T-helper 22 cell (primary cell): ENCODE measurements around the gene ACSBG1.
"Not testable (repeated sequence)": the region's sequence is repeated elsewhere in the genome, so short reads cannot be mapped to it uniquely, and the experiment has no call there.

Experiments
- DNase-seq: peaks from one replicate; pipeline ENCODE4 v3.0.0-alpha.2; 2020; ENCODE audit warnings: low read depth

ACSBG1 gene

GRCh38 chr15:78164010-78164409 lies 70.4 kb downstream of the ACSBG1 start:
- DNase-seq: no peak

DNA sequence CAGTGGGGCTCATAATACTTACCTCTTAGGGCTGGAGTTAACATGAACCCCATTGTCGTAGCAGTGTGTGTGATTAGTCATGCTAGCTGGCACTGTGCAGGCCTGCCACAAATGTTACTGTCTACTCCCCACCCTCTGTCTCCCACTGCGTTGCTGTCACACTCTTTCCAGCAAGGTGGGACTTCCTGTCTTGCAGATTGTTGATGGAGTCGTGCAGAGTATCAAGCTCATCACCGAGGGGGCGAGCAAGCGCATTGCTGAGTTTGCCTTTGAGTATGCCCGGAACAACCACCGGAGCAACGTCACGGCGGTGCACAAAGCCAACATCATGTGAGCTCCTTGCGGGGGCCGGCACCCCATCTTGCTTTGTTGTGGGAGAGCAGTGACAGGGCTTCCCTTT lies 72.3 kb downstream of the ACSBG1 start:
- DNase-seq: peak; percentile 17

GRCh38 chr15:78159395-78159794 lies 75.0 kb downstream of the ACSBG1 start:
- no peak for DNase-seq

DNA sequence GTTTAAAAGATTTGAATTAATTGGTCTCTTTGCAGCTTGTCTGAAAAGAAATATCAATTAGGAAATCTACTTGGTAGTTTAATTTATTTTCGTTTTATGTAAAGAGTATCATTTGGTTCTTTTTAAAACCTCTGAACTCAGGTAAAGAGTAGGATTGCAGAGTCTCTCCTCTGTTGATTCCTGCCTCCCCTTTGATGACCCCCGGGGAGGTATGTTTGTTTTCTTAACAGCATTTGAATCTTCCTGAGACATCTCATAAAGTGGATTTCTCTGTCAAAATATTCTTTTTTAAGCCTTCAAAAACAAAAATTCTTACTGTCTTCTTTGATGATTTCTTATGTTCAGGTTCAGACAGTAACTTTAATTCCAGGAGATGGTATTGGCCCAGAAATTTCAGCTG lies 77.2 kb downstream of the ACSBG1 start:
- DNase-seq: no peak

DNA sequence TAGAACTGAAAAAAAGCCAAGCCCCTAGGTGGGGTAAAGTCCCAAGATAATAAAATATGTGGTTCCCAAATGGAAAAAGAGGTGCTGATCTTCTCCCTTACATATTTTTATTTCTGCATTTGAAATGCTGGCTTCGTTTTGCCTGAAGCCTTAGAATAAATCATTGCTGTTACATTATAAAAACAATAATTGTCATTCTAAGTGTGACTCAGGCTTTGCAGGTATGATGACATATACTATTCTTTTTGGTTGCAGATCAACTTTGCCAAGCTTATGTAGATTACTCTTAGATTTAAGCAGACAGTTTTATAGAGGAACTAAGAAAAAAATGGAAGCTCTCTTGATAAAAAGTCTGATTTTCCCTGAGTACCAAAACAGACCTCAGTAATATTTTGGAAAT lies 77.7 kb downstream of the ACSBG1 start:
- DNase-seq: no peak

GRCh38 chr15:78155355-78155939 lies 78.9 kb downstream of the ACSBG1 start:
- DNase-seq: no peak

DNA sequence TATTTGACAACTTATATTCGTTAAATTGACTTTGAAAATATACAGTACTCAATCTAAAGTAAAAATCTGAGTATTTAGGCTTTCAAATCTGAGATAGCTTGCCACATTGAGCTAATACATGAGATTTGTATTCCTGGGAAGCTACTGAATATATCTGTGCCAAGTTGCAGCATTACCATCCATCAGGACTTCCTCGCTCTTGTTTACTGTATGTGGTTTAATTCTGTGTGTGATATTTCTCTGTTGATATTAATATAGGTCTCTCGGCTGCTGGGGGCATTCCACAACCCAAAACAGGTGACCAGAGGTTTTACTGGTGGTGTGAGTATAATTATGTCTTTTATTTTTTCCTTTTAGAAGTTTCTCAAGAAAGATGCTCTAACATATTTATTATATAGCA lies 79.4 kb downstream of the ACSBG1 start:
- no peak for DNase-seq

DNA sequence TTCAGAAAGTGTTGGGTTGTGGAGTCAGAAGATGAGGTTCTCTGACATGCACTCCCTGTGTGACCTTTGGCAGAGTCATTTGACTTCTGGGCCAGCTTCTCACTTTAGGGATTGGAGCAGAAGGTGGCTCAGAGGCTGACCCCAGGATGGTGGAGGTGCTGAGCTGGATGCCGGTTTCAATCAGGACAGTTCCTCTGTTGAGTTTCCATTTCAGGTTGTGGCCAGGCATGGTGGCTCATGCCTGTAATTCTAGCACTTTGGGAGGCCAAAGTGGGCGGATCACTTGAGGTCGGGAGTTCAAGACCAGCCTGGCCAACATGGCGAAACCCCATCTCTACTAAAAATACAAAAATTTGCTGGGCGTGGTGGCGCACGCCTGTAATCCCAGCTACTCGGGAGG lies 83.3 kb downstream of the ACSBG1 start:
- not testable (repeated sequence) for DNase-seq

GRCh38 chr15:78149805-78150751 lies 84.3 kb downstream of the ACSBG1 start:
- no peak for DNase-seq

DNA sequence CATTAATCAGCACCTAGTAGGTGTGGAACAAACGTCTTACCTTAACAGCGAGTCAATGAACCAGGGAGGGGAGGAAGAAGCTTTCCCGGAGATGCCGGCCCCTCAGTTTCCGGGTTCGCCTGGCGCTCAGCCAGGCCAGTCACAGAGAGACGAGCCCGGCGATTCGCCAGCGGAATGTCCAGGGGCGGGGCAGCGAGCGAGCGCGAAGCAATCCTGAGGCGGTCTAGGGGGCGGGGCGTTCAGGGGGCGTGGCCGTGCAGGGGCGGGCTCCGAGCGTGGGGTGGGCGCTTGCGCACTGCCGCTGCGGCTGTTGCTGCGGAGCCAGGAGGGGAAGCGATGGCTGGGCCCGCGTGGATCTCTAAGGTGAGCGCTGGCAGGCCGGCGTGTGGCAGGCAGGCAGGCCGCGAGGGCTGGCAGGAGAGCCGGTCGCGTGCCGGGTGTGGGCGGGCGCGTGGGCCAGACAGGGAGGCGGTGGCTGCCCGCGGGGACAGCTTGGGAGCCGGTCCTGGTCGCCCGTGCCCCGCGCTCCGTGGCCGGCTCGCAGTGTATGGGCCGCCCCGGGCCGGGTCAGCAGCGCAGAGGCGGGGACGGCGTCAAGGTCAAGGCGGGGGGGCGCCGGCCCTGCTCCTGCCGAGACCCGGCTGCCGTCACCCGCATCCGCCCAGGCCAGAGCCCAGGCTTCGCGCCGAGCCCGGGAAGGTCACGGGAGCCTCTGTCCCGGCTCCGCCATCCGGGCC lies 85.1 kb downstream of the ACSBG1 start, which contains the start of gene IDH3A:
IDH3A (plus strand) TSS at position 295 of the 737 bp plus-strand sequence; CDS start at position 337, 42 bp downstream.
- DNase-seq: peak; percentile 99

GRCh38 chr15:78148392-78149067 lies 85.8 kb downstream of the ACSBG1 start:
- DNase-seq: no peak

DNA sequence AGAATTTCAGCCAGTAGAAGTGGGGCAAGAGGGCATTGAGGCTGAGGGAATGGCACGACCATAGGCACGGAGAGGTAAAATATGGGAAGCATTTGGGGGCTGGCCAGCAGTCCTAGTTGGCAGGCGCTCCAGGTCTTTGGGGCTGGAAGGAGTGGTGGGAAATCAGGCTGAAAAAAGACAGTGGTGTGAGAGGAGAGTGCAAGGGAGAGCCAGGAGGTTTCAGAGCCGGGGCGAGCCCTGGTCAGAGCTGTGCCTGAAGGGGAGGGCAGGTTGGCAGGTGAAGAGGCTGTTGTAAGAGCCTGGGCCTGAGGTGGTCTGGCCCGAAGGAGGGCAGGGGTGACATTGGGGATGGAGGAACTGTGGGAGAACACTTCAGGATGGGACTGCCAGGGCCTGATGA lies 86.8 kb downstream of the ACSBG1 start:
- DNase-seq: no peak

GRCh38 chr15:78146425-78147154 lies 87.8 kb downstream of the ACSBG1 start:
- no peak for DNase-seq

DNA sequence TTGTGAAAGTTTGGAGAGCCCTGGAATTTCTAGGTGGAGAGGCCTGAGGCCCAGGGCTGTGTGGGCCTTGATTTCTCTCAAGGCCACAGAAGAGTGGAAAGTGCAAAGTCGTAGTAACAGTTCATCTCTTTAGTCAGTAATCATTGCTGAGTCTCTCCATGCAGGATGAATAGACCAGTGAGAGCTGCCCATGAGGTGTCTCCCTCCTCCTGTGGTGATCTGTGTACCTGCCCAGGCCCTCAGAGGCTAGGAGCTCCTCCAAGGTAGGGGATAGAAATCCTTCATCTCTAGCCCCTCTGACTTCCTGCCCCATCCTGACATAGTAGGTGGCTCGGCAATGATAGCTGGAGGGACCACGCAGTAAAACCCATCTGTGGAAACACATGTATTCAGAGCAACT lies 92.0 kb downstream of the ACSBG1 start:
- no peak for DNase-seq

GRCh38 chr15:78140292-78140691 lies 94.1 kb downstream of the ACSBG1 start:
- no peak for DNase-seq

DNA sequence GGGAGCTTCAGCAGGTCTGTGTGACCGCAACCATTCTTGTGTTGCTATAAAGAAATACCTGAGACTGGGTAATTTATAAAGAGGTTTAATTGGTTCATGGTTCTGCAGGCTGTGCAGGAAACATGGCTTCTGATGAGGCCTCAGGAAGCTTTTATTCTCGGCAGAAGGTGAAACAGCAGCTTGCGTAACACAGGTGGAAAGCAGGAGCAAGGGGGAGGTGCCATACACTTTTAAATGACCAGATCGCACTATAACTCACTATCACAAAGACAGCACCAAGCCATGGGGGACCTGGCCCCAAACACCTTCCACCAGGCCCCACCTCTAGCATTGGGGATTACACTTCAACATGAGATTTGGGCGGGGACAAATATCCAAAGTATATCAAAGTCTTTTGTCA lies 94.8 kb downstream of the ACSBG1 start:
- no peak for DNase-seq

DNA sequence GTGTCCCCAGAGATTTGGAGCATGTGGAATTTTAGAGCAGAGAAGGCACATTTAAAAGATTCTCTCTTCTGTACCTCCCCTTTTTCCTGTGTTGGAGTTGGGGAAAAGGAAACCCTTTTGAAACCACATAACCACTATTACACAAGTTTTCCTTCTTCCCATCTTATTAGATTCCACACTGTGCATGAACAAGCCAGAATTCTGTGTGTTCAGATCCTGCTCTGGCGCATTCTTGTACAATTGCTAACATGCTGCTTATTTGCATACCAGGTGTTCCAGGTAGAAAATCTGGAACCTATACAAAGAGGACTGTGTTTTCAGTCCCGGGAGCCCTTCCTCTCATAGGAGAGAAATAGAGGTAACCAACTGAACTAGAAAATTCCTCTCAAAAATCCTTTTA lies 100.6 kb downstream of the ACSBG1 start:
- DNase-seq: no peak

DNA sequence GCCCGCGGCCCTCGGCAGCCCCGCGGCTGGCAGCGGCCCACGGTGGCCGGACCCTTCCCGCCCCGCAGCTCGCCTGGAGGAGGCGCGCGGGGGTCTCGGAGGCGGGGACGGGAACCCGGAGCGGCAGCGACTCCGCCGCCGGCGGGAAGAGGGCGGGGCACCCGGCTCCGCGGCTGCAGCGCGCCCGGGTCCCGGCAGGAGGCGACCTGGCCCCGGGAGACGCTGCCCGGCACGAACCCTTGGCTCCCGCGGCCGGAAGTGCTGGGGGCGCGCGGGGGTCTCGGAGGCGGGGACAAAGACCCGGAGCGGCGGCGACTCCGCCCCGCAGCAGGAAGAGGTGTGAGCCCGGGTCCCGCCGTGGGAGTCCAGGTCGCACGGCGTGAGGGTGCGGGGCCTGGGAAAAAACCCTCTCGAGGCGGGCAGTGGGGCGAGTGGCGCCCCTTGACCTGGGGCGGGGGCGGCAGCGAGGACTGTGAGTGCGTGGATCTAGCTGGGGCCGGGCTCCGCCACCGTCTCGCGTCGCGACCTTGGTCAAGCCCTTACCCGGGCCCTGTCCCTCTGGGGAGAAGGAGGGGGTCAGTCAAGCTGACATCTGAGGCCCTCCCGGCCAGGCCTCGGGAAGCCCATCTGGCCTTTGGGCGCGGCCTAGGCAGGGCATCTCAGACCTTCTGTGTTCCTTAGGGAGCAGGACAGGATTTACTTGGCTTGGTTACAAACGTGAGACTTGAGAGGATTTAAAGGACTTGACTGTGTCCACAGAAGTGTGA lies 102.9 kb downstream of the ACSBG1 start, which contains the start of gene CIB2:
CIB2 (minus strand) TSS at position 151 of the 767 bp plus-strand sequence. CDS start 230 bp downstream, outside the sequence.
- DNase-seq: peak; percentile 62

DNA sequence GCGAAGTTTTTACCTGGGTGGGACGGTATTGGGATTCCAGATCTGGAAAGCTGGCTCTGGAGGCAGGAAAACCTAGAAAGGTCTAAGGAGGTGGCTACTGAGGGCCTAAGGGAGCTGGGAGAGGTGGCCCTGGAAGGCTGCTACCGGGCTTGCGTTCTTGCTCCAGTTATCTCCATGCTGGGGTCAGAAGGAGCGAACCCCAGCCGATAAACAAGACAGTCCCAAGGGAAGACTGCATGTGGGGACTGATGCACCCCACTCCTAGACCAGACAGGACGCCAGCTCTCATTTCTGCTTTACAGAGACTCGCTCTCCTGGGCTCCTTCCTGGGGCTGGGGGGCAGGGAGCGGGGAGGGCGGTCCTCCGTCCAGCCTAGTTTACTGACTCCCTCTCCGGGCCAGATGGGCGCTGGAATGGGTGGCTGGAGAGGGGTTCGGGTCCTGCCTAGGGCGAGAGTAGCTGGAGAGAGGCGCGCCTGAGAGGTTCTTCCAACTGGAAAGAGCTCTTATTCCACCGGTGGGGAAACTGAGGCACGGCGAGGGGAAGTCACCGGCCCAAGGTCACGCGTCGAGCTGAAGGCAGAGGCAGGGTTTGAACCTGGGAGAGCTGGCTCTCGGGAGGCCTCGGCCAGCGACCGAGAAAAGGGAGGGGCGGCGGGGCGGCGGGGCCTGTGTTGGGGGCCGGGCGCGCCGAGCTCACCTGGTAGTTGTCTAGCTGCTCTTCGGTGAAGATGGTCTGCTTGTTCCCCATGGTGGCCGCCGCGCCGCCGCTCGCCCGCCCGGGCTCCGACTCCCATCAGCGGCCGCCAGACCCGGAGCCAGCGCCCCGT lies 103.7 kb downstream of the ACSBG1 start:
- no peak for DNase-seq
